Measurements from ENCODE around the gene MYLK.
A peak's percentile ranks its signal among the peaks of the same experiment; 100 is the strongest.

MYLK gene

GRCh38 chr3:123791898-123792297 lies 92.2 kb downstream of the MYLK start:
- no peak for DNase-seq

- DNase-seq, result peak; percentile 90
Observed at GRCh38 chr3:123791417-123791816, 92.7 kb downstream of the MYLK start.

- no peak for DNase-seq
Observed at GRCh38 chr3:123791073-123791370, 93.1 kb downstream of the MYLK start.

- DNase-seq, result no peak
Observed at GRCh38 chr3:123790254-123791072, 93.7 kb downstream of the MYLK start.

- DNase-seq, result peak; percentile 96
Observed at GRCh38 chr3:123789760-123790159, 94.4 kb downstream of the MYLK start.

GRCh38 chr3:123789160-123789559 lies 95.0 kb downstream of the MYLK start:
- no peak for DNase-seq

GRCh38 chr3:123788710-123789109 lies 95.4 kb downstream of the MYLK start:
- DNase-seq, result no peak

- no peak for DNase-seq
Observed at GRCh38 chr3:123787133-123787532, 97.0 kb downstream of the MYLK start.

- DNase-seq, result no peak
Observed at GRCh38 chr3:123785602-123786001, 98.5 kb downstream of the MYLK start.

- no peak for DNase-seq
Observed at GRCh38 chr3:123783811-123784210, 100.3 kb downstream of the MYLK start.

- no peak for DNase-seq
Observed at GRCh38 chr3:123783050-123783689, 101.0 kb downstream of the MYLK start.

- DNase-seq, result peak; percentile 55
Observed at GRCh38 chr3:123782488-123782887, 101.6 kb downstream of the MYLK start.

GRCh38 chr3:123781571-123782275 lies 102.4 kb downstream of the MYLK start:
- DNase-seq, result peak; percentile 76

GRCh38 chr3:123781138-123781537 lies 103.0 kb downstream of the MYLK start:
- no peak for DNase-seq

GRCh38 chr3:123780656-123781055 lies 103.5 kb downstream of the MYLK start:
- peak; percentile 40 for DNase-seq

GRCh38 chr3:123779655-123780231 lies 104.4 kb downstream of the MYLK start:
- DNase-seq, result no peak

- DNase-seq, result peak; percentile 43
Observed at GRCh38 chr3:123778991-123779622, 105.0 kb downstream of the MYLK start.

GRCh38 chr3:123778525-123778924 lies 105.6 kb downstream of the MYLK start:
- DNase-seq, result no peak

- no peak for DNase-seq
Observed at GRCh38 chr3:123776071-123776782, 107.9 kb downstream of the MYLK start.

GRCh38 chr3:123774474-123774873 lies 109.7 kb downstream of the MYLK start:
- DNase-seq, result no peak

GRCh38 chr3:123773681-123774431 lies 110.3 kb downstream of the MYLK start:
- peak; percentile 89 for DNase-seq

Measured in fibroblast of skin of abdomen (primary cell).